PC-3 (cell line): ENCODE data around the gene SLC6A18. TPM values are rescaled to one million over a fixed set of nuclear protein-coding genes. Genes with fewer than 3 reads are reported as not detected.
A peak's percentile ranks its signal among the peaks of the same experiment; 100 is the strongest.

Source experiments
- ATAC-seq: fragments of 200-7000 bp; cut with Tn5 transposase; 2 replicates; pipeline ENCODE4 v1.9.1; 2020; ENCODE audit warnings: mild to moderate bottlenecking, moderate library complexity
- Bru-seq: library from RNA; stranded (reverse); fragments of 400-500 nt; gene quantifications from one replicate; lab custom pipeline; 2021; lab: Mats Ljungman, UMichigan
- BruChase-seq, 2 experiments: library from RNA; stranded (reverse); fragments of 400-500 nt; gene quantifications; one replicate each; lab custom pipeline; 2021; lab: Mats Ljungman, UMichigan
- BruUV-seq: library from RNA; stranded (reverse); fragments of 400-500 nt; replicated peaks from 2 replicates; lab custom pipeline; 2021; lab: Mats Ljungman, UMichigan
- CTCF ChIA-PET: fragments of 300-600 bp; sonication (Branson Sonifier 250); formaldehyde crosslinking; loops from one replicate; lab custom pipeline; 2022; ENCODE audit warnings: antibody characterized with exemption; lab: Charles Lee
- POLR2A ChIA-PET: fragments of 300-600 bp; sonication (Branson Sonifier 250); formaldehyde crosslinking; loops from one replicate; lab custom pipeline; 2022; ENCODE audit warnings: antibody characterized with exemption; ENCODE audit not compliant: unreplicated experiment; lab: Charles Lee
- DNase-seq: peaks from one replicate; pipeline ENCODE4 v3.0.0-alpha.2; 2015
- H2AFZ ChIP-seq: fragments of 300-600 bp; sonication (generic); 2 replicates; pipeline ENCODE4 v1.6.0; 2016; ENCODE audit warnings: antibody characterized with exemption, low read length
- H3F3A ChIP-seq: fragments of 300-600 bp; sonication (generic); one replicate; pipeline ENCODE4 v1.6.0; 2017; ENCODE audit warnings: antibody characterized with exemption, low read length, control low read depth, mild to moderate bottlenecking; ENCODE audit not compliant: unreplicated experiment
- H3K27ac ChIP-seq: fragments of 300-600 bp; sonication (generic); 2 replicates; pipeline ENCODE4 v1.5.1; 2016; ENCODE audit warnings: mild to moderate bottlenecking, low read length
- H3K27me3 ChIP-seq: fragments of 300-600 bp; sonication (generic); 2 replicates; pipeline ENCODE4 v1.6.1; 2016; ENCODE audit warnings: low read length, mixed read lengths
- H3K36me3 ChIP-seq: fragments of 300-600 bp; sonication (generic); 2 replicates; pipeline ENCODE4 v1.6.1; 2016; ENCODE audit warnings: low read depth, mixed run types, low read length, mixed read lengths
- H3K4me1 ChIP-seq: fragments of 300-600 bp; sonication (generic); 2 replicates; pipeline ENCODE4 v1.5.1; 2016; ENCODE audit warnings: low read length; ENCODE audit not compliant: insufficient read depth
- H3K4me2 ChIP-seq: fragments of 300-600 bp; sonication (generic); 2 replicates; pipeline ENCODE4 v1.6.0; 2016; ENCODE audit warnings: low read length
- H3K4me3 ChIP-seq: fragments of 300-600 bp; sonication (generic); 2 replicates; pipeline ENCODE4 v1.5.1; 2016; ENCODE audit warnings: mild to moderate bottlenecking, low read length, mixed read lengths
- H3K79me2 ChIP-seq: fragments of 300-600 bp; sonication (generic); 2 replicates; pipeline ENCODE4 v1.6.1; 2017; ENCODE audit warnings: low read length, mixed read lengths
- H3K9ac ChIP-seq: fragments of 300-600 bp; sonication (generic); 2 replicates; pipeline ENCODE4 v1.6.0; 2016; ENCODE audit warnings: mild to moderate bottlenecking, low read length
- H3K9me2 ChIP-seq: fragments of 300-600 bp; sonication (generic); replicated peaks from 2 replicates; pipeline ENCODE4 v1.6.1; 2016; ENCODE audit warnings: mixed run types, low read length, mixed read lengths
- H3K9me3 ChIP-seq: fragments of 300-600 bp; sonication (generic); 2 replicates; pipeline ENCODE4 v1.6.1; 2016; ENCODE audit warnings: low read length, mixed read lengths
- H4K20me1 ChIP-seq: fragments of 300-600 bp; sonication (generic); 2 replicates; pipeline ENCODE4 v1.6.1; 2016; ENCODE audit warnings: low read length, mixed read lengths
- EZH2 ChIP-seq: fragments of 300-600 bp; sonication (generic); IDR thresholded peaks from one replicate; pipeline ENCODE4 v1.6.1; 2017; ENCODE audit warnings: antibody characterized with exemption, mild to moderate bottlenecking, low read length; ENCODE audit not compliant: unreplicated experiment
- EZH2phosphoT487 ChIP-seq: fragments of 300-600 bp; sonication (generic); IDR thresholded peaks from 2 replicates; pipeline ENCODE4 v1.6.1; 2018; ENCODE audit warnings: mild to moderate bottlenecking, antibody characterized with exemption, low read length, borderline replicate concordance
- intact Hi-C: fragments of 100-400 bp; cut with micrococcal nuclease; formaldehyde crosslinking; loops from 2 replicates; pipeline ENCODE4 v1.9.0; 2023
- long read RNA-seq: library from polyadenylated mRNA; unstranded; transcript quantifications from one replicate; pipeline ENCODE4 v2.0.0, GENCODE V29; 2021; ENCODE audit not compliant: unreplicated experiment
- total RNA-seq: library from RNA; depleted of rRNA; stranded (reverse); fragments of >200 nt; gene quantifications from 2 replicates; pipeline ENCODE4 v1.2.3, GENCODE V29; 2014; rRNA removed
- TF ChIP-seq, protein P1 (sequence below): fragments of 300-600 bp; sonication (generic); conservative IDR thresholded peaks from 2 replicates; pipeline ENCODE4 v1.5.1; 2017; ENCODE audit warnings: antibody characterized with exemption, low read depth, mild to moderate bottlenecking, low read length

Gene SLC6A18
- total RNA-seq (not detected in 2 replicates), Bru-seq, nascent RNA (percentile 4 among the genes with signal in this experiment), BruChase-seq, experiment 1, labeled RNA remaining after a 6-hour chase (not detected), BruChase-seq, experiment 2, labeled RNA remaining after a 2-hour chase (not detected)
- long read RNA-seq: 0 reads

DNA sequence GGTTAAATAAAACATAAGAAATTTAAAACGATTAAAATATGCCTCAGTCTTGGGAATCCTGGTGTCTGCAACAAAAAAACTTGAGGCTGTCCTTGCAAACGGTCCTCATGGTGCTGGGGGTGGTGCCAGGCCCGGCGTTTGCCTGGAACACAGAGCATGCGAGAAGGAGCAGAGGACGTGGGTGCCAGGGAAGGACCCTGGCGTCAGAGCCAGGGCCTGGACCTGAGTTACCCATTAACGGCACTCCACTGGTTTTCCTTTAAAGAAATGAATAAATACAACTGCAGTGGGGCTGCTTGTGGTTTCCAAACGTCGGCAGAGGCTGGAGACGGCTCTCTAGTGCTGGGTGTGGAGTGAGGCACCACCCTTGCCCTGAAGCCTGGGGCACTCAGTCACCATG is at the start of gene SLC6A18:
Gene SLC6A18, plus strand, starts transcription at position 301 of the 400 bp plus-strand sequence. Its CDS starts 97 bp downstream, at position 398.
- no peaks in the 10 kb centered on the region for H3F3A ChIP-seq

GRCh38 chr5:1175801-1176472 is 49.2 kb upstream of the SLC6A18 start:
- DNase-seq: no peak
- no peaks in the 10 kb centered on the region for H3K9me2 ChIP-seq
- H3K9ac ChIP-seq: no peak overlapping the region
- no peak overlapping the region for H3K4me3 ChIP-seq
- no peaks in the 10 kb centered on the region for H3K36me3 ChIP-seq
- CTCF ChIA-PET: no interaction called here
- no peak for ATAC-seq
- peaks cover 8% of the 10 kb centered on the region for H3K4me1 ChIP-seq
- H3F3A ChIP-seq: no peaks in the 10 kb centered on the region
- no TSS peak for BruUV-seq
- H3K27me3 ChIP-seq: no peaks in the 10 kb centered on the region
- H3K9me3 ChIP-seq: no peaks in the 10 kb centered on the region
- no peak overlapping the region for H2AFZ ChIP-seq
- intact Hi-C loops: no loop called here
- no peak for TF ChIP-seq EZH2
- TF ChIP-seq EZH2phosphoT487: no peak
- TF ChIP-seq, protein P1, sequence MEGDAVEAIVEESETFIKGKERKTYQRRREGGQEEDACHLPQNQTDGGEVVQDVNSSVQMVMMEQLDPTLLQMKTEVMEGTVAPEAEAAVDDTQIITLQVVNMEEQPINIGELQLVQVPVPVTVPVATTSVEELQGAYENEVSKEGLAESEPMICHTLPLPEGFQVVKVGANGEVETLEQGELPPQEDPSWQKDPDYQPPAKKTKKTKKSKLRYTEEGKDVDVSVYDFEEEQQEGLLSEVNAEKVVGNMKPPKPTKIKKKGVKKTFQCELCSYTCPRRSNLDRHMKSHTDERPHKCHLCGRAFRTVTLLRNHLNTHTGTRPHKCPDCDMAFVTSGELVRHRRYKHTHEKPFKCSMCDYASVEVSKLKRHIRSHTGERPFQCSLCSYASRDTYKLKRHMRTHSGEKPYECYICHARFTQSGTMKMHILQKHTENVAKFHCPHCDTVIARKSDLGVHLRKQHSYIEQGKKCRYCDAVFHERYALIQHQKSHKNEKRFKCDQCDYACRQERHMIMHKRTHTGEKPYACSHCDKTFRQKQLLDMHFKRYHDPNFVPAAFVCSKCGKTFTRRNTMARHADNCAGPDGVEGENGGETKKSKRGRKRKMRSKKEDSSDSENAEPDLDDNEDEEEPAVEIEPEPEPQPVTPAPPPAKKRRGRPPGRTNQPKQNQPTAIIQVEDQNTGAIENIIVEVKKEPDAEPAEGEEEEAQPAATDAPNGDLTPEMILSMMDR: no peak
- H3K79me2 ChIP-seq: no peaks in the 10 kb centered on the region
- no peaks in the 10 kb centered on the region for H4K20me1 ChIP-seq
- POLR2A ChIA-PET: no interaction called here
- H3K4me2 ChIP-seq: no peak overlapping the region
- H3K27ac ChIP-seq: no peak overlapping the region

More for the DNA sequence above, at the start of gene SLC6A18:
- Histone ChIP-seq H3K4me3 (no peak within 1 kb of the TSS), H3K4me1 (peaks cover 13% of the 10 kb centered on the region), H3K27me3 (peaks cover 7% of the 10 kb centered on the region), H3K36me3 (no peaks in the 10 kb centered on the region), H2AFZ (no peak within 1 kb of the TSS), H3K27ac (no peak within 1 kb of the TSS), H4K20me1 (peaks cover 9% of the 10 kb centered on the region; the same call in 1 of the 2 replicates), H3K9me3 (no peaks in the 10 kb centered on the region), H3K4me2 (no peak within 1 kb of the TSS), H3K9ac (no peak within 1 kb of the TSS), H3K9me2 (no peaks in the 10 kb centered on the region), H3K79me2 (no peaks in the 10 kb centered on the region)
- ChIA-PET CTCF (no interaction called here), POLR2A (no interaction called here)
- ATAC-seq (no peak), DNase-seq (no peak)
- intact Hi-C loops: loop anchor here (5.0 kb wide), 1 partner anchor 122 kb away; the partner anchor contains the start of gene CLPTM1L
- BruUV-seq: no TSS peak
- no peak for TF ChIP-seq EZH2
- TF ChIP-seq, protein P1: no peak
- TF ChIP-seq EZH2phosphoT487: no peak
